ENCODE measurements around the gene ZNF674.
"Not testable (repeated sequence)": the region's sequence is repeated elsewhere in the genome, so short reads cannot be mapped to it uniquely, and the experiment has no call there.

Gene ZNF674

GRCh38 chrX:46569621-46570020 is 24.4 kb upstream of the ZNF674 start:
- DNase-seq (ENCODE audit: low read depth): no peak

- no peak for DNase-seq (ENCODE audit: low read depth)
Measured at GRCh38 chrX:46567388-46567787, 22.2 kb upstream of the ZNF674 start.

GRCh38 chrX:46561824-46562657 is 16.8 kb upstream of the ZNF674 start:
- DNase-seq (ENCODE audit: low read depth): no peak

- DNase-seq (ENCODE audit: low read depth): no peak
Measured at GRCh38 chrX:46559062-46559461, 13.8 kb upstream of the ZNF674 start.

DNA sequence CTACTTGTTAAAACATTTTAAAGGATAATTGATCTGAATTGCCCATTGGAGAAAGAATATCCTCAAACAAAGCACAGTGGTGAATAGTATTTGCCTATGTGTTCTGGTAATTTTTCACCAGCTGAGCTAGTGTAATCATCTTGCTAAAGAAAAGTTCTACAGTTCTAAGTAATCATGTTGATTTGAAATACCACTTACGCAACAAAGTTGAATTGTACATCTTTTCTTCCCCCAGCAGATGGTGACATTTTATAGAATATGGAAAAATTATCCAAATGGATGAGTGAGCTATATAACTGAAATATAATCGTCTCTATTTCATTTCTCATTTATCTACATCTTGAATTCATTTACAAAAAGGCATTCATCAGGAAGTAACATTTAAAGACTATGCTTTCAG is 9.7 kb upstream of the ZNF674 start:
- no peak for DNase-seq (ENCODE audit: low read depth)

DNA sequence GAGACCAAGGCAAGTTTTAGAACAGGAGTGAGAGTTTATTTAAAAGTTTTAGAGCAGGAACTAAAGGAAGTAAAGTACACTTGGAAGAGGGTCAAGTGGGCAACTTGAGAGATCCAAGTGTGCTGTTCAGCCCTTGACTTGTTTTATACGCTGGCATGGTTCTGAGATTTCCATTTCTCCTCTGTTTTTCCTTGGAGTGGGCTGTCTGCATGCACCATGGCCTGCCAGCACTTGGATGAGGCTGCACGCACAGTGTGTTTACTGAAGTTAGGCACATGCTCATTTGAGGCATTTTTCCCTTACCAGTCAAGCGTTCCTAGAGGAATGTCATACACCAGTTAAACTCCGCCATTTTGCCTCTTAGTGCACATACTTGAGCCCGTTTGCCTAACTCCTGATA is 8.7 kb upstream of the ZNF674 start:
- no peak for DNase-seq (ENCODE audit: low read depth)

DNA sequence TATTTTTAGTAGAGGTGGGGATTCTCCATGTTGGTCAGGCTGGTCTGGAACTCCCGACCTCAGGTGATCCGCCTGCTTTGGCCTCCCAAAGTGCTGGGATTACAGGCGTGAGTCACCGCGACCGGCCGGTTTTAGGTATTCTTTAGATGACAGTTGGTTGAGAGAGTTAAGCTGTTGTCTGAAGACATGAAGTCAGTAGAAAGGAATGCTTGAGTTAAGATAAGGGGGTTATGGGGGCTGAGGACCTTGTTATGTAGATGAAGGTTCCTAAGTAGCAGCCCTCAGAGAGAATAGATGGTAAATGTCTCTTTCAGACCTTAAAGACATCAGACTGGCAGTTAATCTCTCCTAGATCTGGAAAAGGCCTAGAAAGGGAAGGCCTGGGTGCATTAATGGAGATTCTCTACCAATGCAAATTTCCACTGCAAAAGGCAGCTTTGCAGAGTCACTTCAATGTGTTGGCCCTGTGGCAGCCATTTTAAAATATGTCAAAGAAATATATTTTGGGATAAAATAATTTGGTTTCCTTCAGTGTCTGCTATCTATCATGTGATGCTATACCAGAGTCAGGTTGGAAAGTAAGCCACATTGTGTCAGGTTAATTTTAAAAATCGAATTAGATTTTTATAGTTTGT is 6.4 kb upstream of the ZNF674 start:
- no peak for DNase-seq (ENCODE audit: low read depth)

DNA sequence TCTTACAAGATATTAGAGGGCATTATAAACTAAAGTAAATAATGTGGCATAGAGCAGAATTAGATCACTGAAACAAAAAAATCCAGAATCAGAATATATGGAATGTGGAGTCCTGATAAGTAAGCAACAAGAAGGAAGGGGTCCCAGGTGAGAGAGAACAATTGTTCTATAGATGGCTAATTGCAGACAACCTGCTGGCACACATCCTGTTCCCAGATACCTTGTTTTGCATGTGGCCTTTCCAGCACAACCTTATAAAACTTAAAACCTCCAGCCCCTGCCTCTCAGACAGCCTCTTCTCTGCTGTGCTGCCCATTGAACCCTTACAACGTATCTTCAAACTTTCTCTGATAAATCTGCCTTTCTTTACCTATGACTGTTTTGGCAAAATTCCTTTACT is 4.7 kb upstream of the ZNF674 start:
- DNase-seq (ENCODE audit: low read depth): no peak

- peak; percentile 48 for DNase-seq (ENCODE audit: low read depth)
Measured at GRCh38 chrX:46547857-46548256, 2.6 kb upstream of the ZNF674 start.

GRCh38 chrX:46544527-46544926 is 694 bp downstream of the ZNF674 start:
- DNase-seq (ENCODE audit: low read depth): not testable (repeated sequence)

GRCh38 chrX:46543441-46543840 is 1.8 kb downstream of the ZNF674 start:
- no peak for DNase-seq (ENCODE audit: low read depth)

GRCh38 chrX:46531442-46531841 is 13.8 kb downstream of the ZNF674 start:
- no peak for DNase-seq (ENCODE audit: low read depth)

- not testable (repeated sequence) for DNase-seq (ENCODE audit: low read depth)
Measured at GRCh38 chrX:46530404-46530908, 14.8 kb downstream of the ZNF674 start.

- not testable (repeated sequence) for DNase-seq (ENCODE audit: low read depth)
Measured at GRCh38 chrX:46529740-46530403, 15.3 kb downstream of the ZNF674 start.

DNA sequence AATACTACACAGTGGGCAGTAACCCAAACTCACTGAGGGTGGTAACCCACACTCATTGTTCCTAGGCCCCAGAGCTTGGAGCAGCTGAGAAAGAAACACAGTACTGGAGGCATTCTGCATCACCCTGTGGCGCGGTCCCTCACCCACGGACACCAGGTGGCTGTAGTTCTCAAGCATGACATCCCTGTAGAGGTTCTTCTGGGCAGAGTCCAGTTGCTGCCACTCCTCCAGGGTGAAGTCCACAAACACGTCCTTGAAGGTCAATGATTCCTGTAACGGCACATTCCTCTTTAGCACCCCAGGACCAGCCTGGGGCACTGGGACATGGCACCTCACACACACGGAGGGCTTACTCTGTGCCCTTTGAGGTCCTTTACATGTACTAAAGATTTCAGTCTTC is 16.6 kb downstream of the ZNF674 start:
- DNase-seq (ENCODE audit: low read depth): not testable (repeated sequence)

GRCh38 chrX:46506076-46506475 is 39.1 kb downstream of the ZNF674 start:
- no peak for DNase-seq (ENCODE audit: low read depth)

- no peak for DNase-seq (ENCODE audit: low read depth)
Measured at GRCh38 chrX:46502848-46503247, 42.4 kb downstream of the ZNF674 start.

- no peak for DNase-seq (ENCODE audit: low read depth)
Measured at GRCh38 chrX:46500054-46500453, 45.2 kb downstream of the ZNF674 start.

DNA sequence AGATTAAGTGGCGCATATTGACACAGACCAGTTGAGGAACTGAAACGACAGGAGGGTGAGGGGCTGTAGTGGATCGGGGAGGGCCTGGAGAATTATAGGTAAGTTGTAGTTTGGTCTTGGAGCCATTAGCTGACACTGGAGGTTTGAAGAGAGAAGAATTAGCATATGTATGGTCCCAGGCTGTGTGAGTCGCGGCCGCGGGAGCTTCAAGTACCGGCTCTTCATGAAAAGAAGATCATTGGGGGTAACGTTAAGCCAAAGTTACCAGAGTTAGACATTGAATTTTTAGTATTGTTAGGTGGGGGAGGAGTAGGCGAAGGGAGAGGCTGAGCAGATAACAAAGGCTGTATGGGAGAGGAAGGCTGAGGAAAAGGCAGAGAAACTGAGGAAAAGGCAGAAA is 56.5 kb downstream of the ZNF674 start:
- no peak for DNase-seq (ENCODE audit: low read depth)

- DNase-seq (ENCODE audit: low read depth): no peak
Measured at GRCh38 chrX:46485897-46486296, 59.3 kb downstream of the ZNF674 start.

DNA sequence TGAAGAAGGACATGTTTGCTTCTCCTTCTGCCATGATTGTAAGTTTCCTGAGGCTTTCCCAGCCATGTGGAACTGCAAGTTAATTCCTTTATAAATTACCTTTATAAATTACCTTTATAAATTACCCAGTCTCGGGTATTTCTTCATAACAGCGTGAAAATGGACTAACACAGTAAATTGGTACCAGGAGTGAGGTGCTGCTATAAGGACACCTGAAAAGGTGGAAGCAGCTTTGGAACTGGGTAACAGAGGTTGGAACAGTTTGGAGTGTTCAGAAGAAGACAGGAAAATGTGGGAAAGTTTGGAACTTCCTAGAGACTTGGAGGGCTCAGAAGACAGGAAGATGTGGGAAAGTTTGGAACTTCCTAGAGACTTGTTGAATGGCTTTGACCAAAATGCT is 66.6 kb downstream of the ZNF674 start:
- not testable (repeated sequence) for DNase-seq (ENCODE audit: low read depth)

DNA sequence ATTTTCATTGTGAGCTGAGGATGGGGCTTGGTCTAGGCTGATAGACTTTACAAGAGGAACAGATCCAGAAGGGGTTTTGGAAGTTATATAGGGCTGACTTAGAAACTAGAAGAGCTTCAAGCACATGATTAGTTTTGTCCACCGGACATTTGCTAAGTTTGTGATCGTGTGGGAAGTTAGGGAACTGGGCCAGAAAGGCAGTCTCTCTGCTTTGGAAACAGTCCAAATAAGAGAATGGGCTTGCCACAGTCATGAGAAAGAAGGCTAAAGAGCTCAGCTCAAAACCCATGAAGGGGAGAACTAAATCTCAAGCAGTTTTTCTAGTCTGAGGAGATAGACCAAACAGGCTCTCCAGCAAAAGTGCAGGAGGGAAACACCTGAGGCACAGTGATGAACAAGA is 67.8 kb downstream of the ZNF674 start:
- peak; percentile 9 for DNase-seq (ENCODE audit: low read depth)

- no peak for DNase-seq (ENCODE audit: low read depth)
Measured at GRCh38 chrX:46465203-46465602, 80.0 kb downstream of the ZNF674 start.

All from non-pigmented ciliary epithelial cell (primary cell).